Esophagus squamous epithelium (tissue), 5 donors: ENCODE measurements around the gene GOLPH3L. TPM values are rescaled to one million over a fixed set of nuclear protein-coding genes. Genes with fewer than 3 reads are reported as not detected.

Source experiments
- DNase-seq: peaks from one replicate; lab custom pipeline; 2025; lab: John Stamatoyannopoulos, UW
- H3K27ac ChIP-seq, 4 donors: fragments of 200-600 bp; sonication (generic); one replicate each; pipeline ENCODE4 v1.5.1; 2016 to 2019; ENCODE audit warnings: mild to moderate bottlenecking in 1 of 4
- H3K27me3 ChIP-seq, 4 donors: fragments of 200-600 bp; sonication (generic); 1 replicate in 3 of 4; 2 replicates in 1 of 4; pipeline versions ENCODE4 v1.5.1 to v1.6.0; 2017 to 2021; ENCODE audit warnings: antibody characterized with exemption in 1 of 4
- H3K36me3 ChIP-seq, 3 donors: fragments of 200-600 bp; sonication (generic); one replicate each; pipeline ENCODE4 v1.5.1; 2016 to 2019
- H3K4me1 ChIP-seq, 3 donors: fragments of 200-600 bp; sonication (generic); one replicate each; pipeline ENCODE4 v1.5.1; 2017 to 2019
- H3K4me3 ChIP-seq, 4 donors: fragments of 200-600 bp; sonication (generic); 1 replicate in 3 of 4; 2 replicates in 1 of 4; pipeline ENCODE4 v1.5.1; 2016 to 2019; ENCODE audit warnings: mild to moderate bottlenecking in 2 of 4, moderate library complexity in 1 of 4
- H3K9me3 ChIP-seq, 3 donors: fragments of 200-600 bp; sonication (generic); one replicate each; pipeline ENCODE4 v1.5.1; 2016 to 2019
- CTCF ChIP-seq, 6 experiments: fragments of 450-650 bp in 4 of 6; fragments of 200-600 bp in 2 of 6; sonication (generic) in 2 of 6; IDR thresholded peaks; one replicate each; pipeline ENCODE4 v1.5.1; 2016 to 2019; ENCODE audit warnings: antibody characterized with exemption in 6 of 6, mild to moderate bottlenecking in 4 of 6, moderate library complexity in 4 of 6
- POLR2A ChIP-seq, 4 donors: fragments of 450-650 bp; IDR thresholded peaks; one replicate each; pipeline ENCODE4 v1.6.1; 2017; ENCODE audit warnings: antibody characterized with exemption in 4 of 4, mild to moderate bottlenecking in 4 of 4, moderate library complexity in 3 of 4
- WGBS, 2 donors: methylation state at CpG; one replicate each; pipeline ENCODE4 v1.1.5; 2018; 5-methylcytosine and 5-hydroxymethylcytosine counted together
- intact Hi-C: fragments of 100-400 bp; cut with DNase I; formaldehyde crosslinking; loops from one replicate; pipeline ENCODE4 v1.15.0; 2022
- total RNA-seq, 4 donors: library from RNA; depleted of rRNA; stranded (reverse); fragments of >200 nt; gene quantifications; one replicate each; pipeline ENCODE4 v1.1.0, GENCODE V29; 2016
- donor health status: DM: yes; HTN: yes; CAD: no.

The GOLPH3L gene
- 10 to 100 TPM; 26.1 to 38.6 (median 31.8) TPM for total RNA-seq

GRCh38 chr1:150696995-150697927 lies at the start of gene GOLPH3L:
Gene GOLPH3L (minus strand): TSS chr1:150697154. CDS start chr1:150694838, 2,316 bp downstream.
- H3K9me3 ChIP-seq: no peaks in the 10 kb centered on the region
- peaks cover 0 to 28% (median 8%) of the 10 kb centered on the region in 3 donors for H3K36me3 ChIP-seq
- peak within 1 kb of the TSS; percentile 64 to 92 (median 76) for H3K27ac ChIP-seq
- H3K4me3 ChIP-seq: peak within 1 kb of the TSS; percentile 49 to 75 (median 67)
- 4 to 6% methylated on average over 12 to 13 of the region's 18 CpGs for WGBS, 2 donors
- peaks cover 0 to 47% (median 11%) of the 10 kb centered on the region in 3 donors for H3K4me1 ChIP-seq
- TF ChIP-seq CTCF (IDR thresholded peaks at IDR 0.05) (no peak), POLR2A (IDR thresholded peaks at IDR 0.05) (peak in 2 of 4 donors; percentile 62 to 66)
- intact Hi-C loops: no loop called here
- peak; percentile 73 for DNase-seq
- H3K27me3 ChIP-seq: no peaks in the 10 kb centered on the region

- TF ChIP-seq CTCF (IDR thresholded peaks at IDR 0.05): no peak
- TF ChIP-seq POLR2A (IDR thresholded peaks at IDR 0.05): no peak
- no peak for DNase-seq
- intact Hi-C loops: no loop called here
- Histone ChIP-seq H3K27ac (no peak overlapping the region), H3K4me1 (no peaks in the 10 kb centered on the region), H3K9me3 (no peaks in the 10 kb centered on the region), H3K27me3 (no peaks in the 10 kb centered on the region), H3K36me3 (peaks cover 0 to 7% (median 0%) of the 10 kb centered on the region in 3 donors), H3K4me3 (no peak overlapping the region)
- WGBS, 2 donors: 63 to 69% methylated on average over 3 of the region's 3 CpGs
These were observed 33.3 kb upstream of the GOLPH3L start for GRCh38 chr1:150730130-150730721.

GRCh38 chr1:150724336-150724735 lies 27.4 kb upstream of the GOLPH3L start:
- H3K4me1 ChIP-seq: no peaks in the 10 kb centered on the region
- H3K27me3 ChIP-seq: no peaks in the 10 kb centered on the region
- TF ChIP-seq POLR2A (IDR thresholded peaks at IDR 0.05) (no peak), CTCF (IDR thresholded peaks at IDR 0.05) (no peak)
- H3K4me3 ChIP-seq: no peak overlapping the region
- WGBS, 2 donors: 62 to 67% methylated on average over 2 of the region's 2 CpGs
- intact Hi-C loops: no loop called here
- no peak overlapping the region for H3K27ac ChIP-seq
- H3K9me3 ChIP-seq: no peaks in the 10 kb centered on the region
- DNase-seq: no peak
- H3K36me3 ChIP-seq: no peaks in the 10 kb centered on the region

- DNase-seq: no peak
- no peaks in the 10 kb centered on the region for H3K9me3 ChIP-seq
- 94 to 97% methylated on average over 21 of the region's 24 CpGs for WGBS, 2 donors
- H3K4me1 ChIP-seq: no peaks in the 10 kb centered on the region
- H3K4me3 ChIP-seq: no peak within 1 kb of the TSS
- intact Hi-C loops: no loop called here
- H3K27ac ChIP-seq: no peak within 1 kb of the TSS
- TF ChIP-seq CTCF (IDR thresholded peaks at IDR 0.05) (no peak), POLR2A (IDR thresholded peaks at IDR 0.05) (no peak)
- H3K36me3 ChIP-seq: no peaks in the 10 kb centered on the region
- no peaks in the 10 kb centered on the region for H3K27me3 ChIP-seq
These were observed 23.7 kb upstream of the GOLPH3L start, which contains the start of gene HORMAD1 for GRCh38 chr1:150720703-150721102. Gene HORMAD1 (minus strand): TSS chr1:150720895. CDS start chr1:150719505, 1,390 bp downstream.

GRCh38 chr1:150720098-150720497 lies 23.1 kb upstream of the GOLPH3L start:
- Histone ChIP-seq H3K36me3 (no peaks in the 10 kb centered on the region), H3K9me3 (no peaks in the 10 kb centered on the region), H3K4me1 (no peaks in the 10 kb centered on the region), H3K27ac (no peak overlapping the region), H3K4me3 (no peak overlapping the region), H3K27me3 (no peaks in the 10 kb centered on the region)
- WGBS, 2 donors: 91% methylated on average over 17 to 21 of the region's 21 CpGs
- DNase-seq: no peak
- intact Hi-C loops: no loop called here
- no peak for TF ChIP-seq CTCF (IDR thresholded peaks at IDR 0.05)
- TF ChIP-seq POLR2A (IDR thresholded peaks at IDR 0.05): no peak
